PFSK-1 (cell line): ENCODE data around the gene GABPA.

Experiments used
- FOXP2 ChIP-seq: optimal IDR thresholded peaks from 2 replicates; pipeline ENCODE3; 2011; ENCODE audit warnings: borderline replicate concordance, control low read depth, inconsistent platforms; ENCODE audit not compliant: insufficient read depth; ENCODE audit errors: extremely low read length, extremely low read depth
- POLR2AphosphoS5 ChIP-seq: IDR thresholded peaks from 2 replicates; pipeline ENCODE4 v1.6.1; 2012; ENCODE audit warnings: low read depth, mild to moderate bottlenecking, control low read depth, low read length, moderate library complexity
- REST ChIP-seq, 2 experiments: IDR thresholded peaks; 2 replicates each; pipeline versions ENCODE4 v1.6.1 to v1.8.0; 2011 to 2012; ENCODE audit warnings: low read depth in 2 of 2, low read length in 2 of 2, control low read depth in 1 of 2, inconsistent platforms in 1 of 2, mild to moderate bottlenecking in 1 of 2, moderate library complexity in 1 of 2; ENCODE audit not compliant: insufficient read depth in 1 of 2
- SIN3A ChIP-seq: IDR thresholded peaks from 2 replicates; pipeline ENCODE4 v1.6.1; 2012; ENCODE audit warnings: mild to moderate bottlenecking, low read length, moderate library complexity, borderline replicate concordance; ENCODE audit not compliant: insufficient read depth
- TAF1 ChIP-seq: IDR thresholded peaks from 2 replicates; pipeline ENCODE4 v1.6.1; 2012; ENCODE audit warnings: low read length, control low read depth, borderline replicate concordance; ENCODE audit not compliant: insufficient read depth

Gene GABPA

DNA sequence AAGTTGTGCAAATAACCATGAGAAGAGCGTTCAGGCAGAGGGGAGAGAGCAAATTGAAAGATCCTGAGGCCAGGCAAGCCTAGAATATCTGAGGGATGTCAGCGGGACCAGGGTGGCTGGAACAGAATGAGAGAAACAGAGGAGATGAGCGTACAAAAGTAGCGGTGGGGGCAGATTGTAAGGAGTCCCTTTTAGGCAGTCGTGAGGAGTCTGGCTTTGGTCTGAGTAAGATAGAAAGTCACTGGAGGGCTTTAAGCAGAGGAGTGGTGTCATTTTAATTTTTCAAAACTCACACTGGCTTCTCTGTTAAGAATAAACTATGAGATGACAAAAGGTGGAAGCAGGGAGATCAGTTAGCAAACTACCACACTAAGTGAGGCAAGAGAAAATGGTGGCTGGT, 24.2 kb upstream of the GABPA start:
- TF ChIP-seq REST (IDR thresholded peaks at IDR 0.05; ENCODE audit: insufficient read depth in 1 of 2, low read depth in 2 of 2, low read length in 2 of 2): no peak
- TF ChIP-seq SIN3A: no peak
- no peak for TF ChIP-seq FOXP2
- no peak for TF ChIP-seq POLR2AphosphoS5
- TF ChIP-seq TAF1: no peak

DNA sequence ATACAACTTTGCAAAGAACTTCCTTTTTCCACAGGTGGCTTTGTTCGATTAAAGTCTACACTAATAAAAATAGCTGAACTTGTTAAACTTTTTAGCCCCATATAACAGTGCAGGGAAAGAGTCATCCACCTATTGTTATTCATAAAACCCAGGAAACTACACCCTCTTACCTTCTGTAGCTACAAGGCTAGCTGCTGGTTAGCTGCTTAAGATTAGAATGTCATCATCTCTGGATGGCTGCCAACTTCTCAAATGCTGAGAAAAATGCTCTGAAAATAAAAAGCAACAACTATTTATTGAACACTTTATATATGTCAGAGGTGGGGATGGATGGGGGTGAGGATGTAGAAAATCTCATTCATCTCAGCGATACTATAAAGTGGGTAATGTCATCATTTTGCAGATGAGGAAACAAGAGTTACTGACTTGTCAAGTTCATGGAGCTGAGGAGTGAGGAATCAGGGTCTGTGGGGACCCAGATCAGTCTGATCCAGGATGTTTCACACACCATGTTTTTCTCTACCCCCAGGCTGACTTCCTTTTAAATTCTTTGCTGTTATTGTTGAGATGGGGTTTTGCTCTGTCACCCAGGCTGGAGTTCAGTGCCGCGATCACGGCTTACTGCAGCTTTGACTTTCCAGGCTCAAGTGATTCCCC, 17.2 kb upstream of the GABPA start:
- TF ChIP-seq TAF1: no peak
- no peak for TF ChIP-seq FOXP2
- TF ChIP-seq SIN3A: no peak
- no peak for TF ChIP-seq POLR2AphosphoS5
- TF ChIP-seq REST (IDR thresholded peaks at IDR 0.05; ENCODE audit: insufficient read depth in 1 of 2, low read depth in 2 of 2, low read length in 2 of 2): no peak

GRCh38 chr21:25721987-25722386, 12.8 kb upstream of the GABPA start:
- no peak for TF ChIP-seq TAF1
- no peak for TF ChIP-seq REST (IDR thresholded peaks at IDR 0.05; ENCODE audit: insufficient read depth in 1 of 2, low read depth in 2 of 2, low read length in 2 of 2)
- TF ChIP-seq FOXP2: no peak
- no peak for TF ChIP-seq POLR2AphosphoS5
- TF ChIP-seq SIN3A: no peak

DNA sequence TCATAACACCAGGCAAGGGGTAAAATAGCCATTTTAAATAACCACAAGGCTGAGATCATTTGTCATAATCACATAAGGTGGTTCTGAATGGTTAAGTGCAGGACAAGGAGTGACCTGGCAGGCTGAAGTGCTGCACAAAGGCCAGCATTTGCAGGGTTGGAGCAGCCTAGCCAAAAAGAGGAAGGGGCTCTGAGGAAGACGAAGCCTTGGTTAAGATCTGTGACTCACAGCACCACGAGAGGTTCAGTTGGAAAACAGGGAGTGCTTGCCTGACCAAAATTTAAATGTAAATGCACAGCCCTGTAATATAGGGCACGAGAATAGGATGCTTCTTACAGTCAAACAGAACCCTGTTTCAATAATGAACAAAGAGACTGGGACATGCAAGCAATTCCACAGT, 12.1 kb upstream of the GABPA start:
- no peak for TF ChIP-seq POLR2AphosphoS5
- TF ChIP-seq TAF1: no peak

DNA sequence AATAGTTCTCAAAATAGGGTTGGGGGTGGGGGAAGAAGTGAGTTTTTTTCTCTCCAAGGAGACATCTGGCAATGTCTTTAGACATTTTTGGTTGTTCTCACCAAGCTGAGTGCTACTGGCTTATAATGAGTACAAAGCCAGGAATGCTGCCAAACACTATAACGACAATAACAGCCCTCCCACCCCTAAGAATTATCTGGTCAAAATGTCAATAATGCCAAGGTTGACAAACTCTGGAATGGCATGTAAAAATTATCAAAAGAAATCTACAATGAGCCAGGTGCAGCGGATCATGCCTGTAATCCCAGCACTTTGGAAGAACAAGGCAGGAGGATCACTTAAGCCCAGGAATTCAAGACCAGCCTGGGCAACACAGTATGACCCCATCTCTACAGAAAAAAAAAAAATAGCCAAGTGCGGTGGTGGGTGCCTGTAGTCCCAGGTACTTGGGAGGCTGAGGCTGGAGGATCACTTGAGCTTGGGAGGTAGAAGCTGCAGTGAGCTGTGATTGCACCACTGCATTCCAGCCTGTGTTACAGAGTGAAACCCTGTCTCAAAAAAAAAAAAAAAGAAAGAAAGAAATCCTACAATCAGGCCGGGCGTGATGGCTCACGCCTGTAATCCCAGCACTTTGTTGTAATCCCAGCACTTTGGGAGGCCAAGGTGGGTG, 2.5 kb upstream of the GABPA start:
- TF ChIP-seq REST (IDR thresholded peaks at IDR 0.05; ENCODE audit: insufficient read depth in 1 of 2, low read depth in 2 of 2, low read length in 2 of 2) (no peak), POLR2AphosphoS5 (no peak), FOXP2 (no peak)
